Hepatocyte (in vitro differentiated cells): ENCODE data around the gene ETS2. TPM values are rescaled to one million over a fixed set of nuclear protein-coding genes. Genes with fewer than 3 reads are reported as not detected.

Experiments
- DNase-seq: peaks from one replicate; pipeline ENCODE4 v3.0.0-alpha.2; 2016; ENCODE audit warnings: low spot score
- H2AFZ ChIP-seq: fragments of 200-600 bp; sonication (generic); 2 replicates; pipeline ENCODE4 v1.6.0; 2016; ENCODE audit warnings: antibody characterized with exemption, mild to moderate bottlenecking
- H3K27ac ChIP-seq: fragments of 200-600 bp; sonication (generic); 2 replicates; pipeline ENCODE4 v1.5.1; 2016; ENCODE audit warnings: mild to moderate bottlenecking
- H3K27me3 ChIP-seq: fragments of 200-600 bp; sonication (generic); 2 replicates; pipeline ENCODE4 v1.6.1; 2016
- H3K36me3 ChIP-seq: fragments of 200-600 bp; sonication (generic); replicated peaks from 2 replicates; pipeline ENCODE4 v1.5.1; 2016; ENCODE audit warnings: low read depth; ENCODE audit not compliant: insufficient read depth
- H3K4me1 ChIP-seq: fragments of 200-600 bp; sonication (generic); 2 replicates; pipeline ENCODE4 v1.5.1; 2016; ENCODE audit warnings: mild to moderate bottlenecking, moderate library complexity; ENCODE audit not compliant: insufficient read depth
- H3K4me2 ChIP-seq: fragments of 200-600 bp; sonication (generic); 2 replicates; pipeline ENCODE4 v1.6.0; 2016
- H3K4me3 ChIP-seq: fragments of 200-600 bp; sonication (generic); 2 replicates; pipeline ENCODE4 v1.5.1; 2016; ENCODE audit warnings: mild to moderate bottlenecking
- H3K79me2 ChIP-seq: fragments of 200-600 bp; sonication (generic); 2 replicates; pipeline ENCODE4 v1.6.0; 2017; ENCODE audit warnings: mild to moderate bottlenecking
- H3K9me2 ChIP-seq: fragments of 200-600 bp; sonication (generic); replicated peaks from 2 replicates; pipeline ENCODE4 v1.6.0; 2017; ENCODE audit warnings: mild to moderate bottlenecking; ENCODE audit not compliant: insufficient read depth
- H3K9me3 ChIP-seq: fragments of 200-600 bp; sonication (generic); 2 replicates; pipeline ENCODE4 v1.5.1; 2016; ENCODE audit warnings: low read depth, mild to moderate bottlenecking
- H4K20me1 ChIP-seq: fragments of 200-600 bp; sonication (generic); 2 replicates; pipeline ENCODE4 v1.6.0; 2016; ENCODE audit warnings: mild to moderate bottlenecking; ENCODE audit not compliant: insufficient read depth, poor library complexity, severe bottlenecking
- CTCF ChIP-seq: fragments of 200-600 bp; sonication (generic); IDR thresholded peaks from 2 replicates; pipeline ENCODE4 v1.5.1; 2016; ENCODE audit warnings: antibody characterized with exemption, mild to moderate bottlenecking; ENCODE audit not compliant: poor library complexity
- EZH2 ChIP-seq: fragments of 200-600 bp; sonication (generic); IDR thresholded peaks from 2 replicates; pipeline ENCODE4 v1.6.1; 2016; ENCODE audit warnings: antibody characterized with exemption, mild to moderate bottlenecking, borderline replicate concordance
- EZH2phosphoT487 ChIP-seq: fragments of 200-600 bp; sonication (generic); IDR thresholded peaks from one replicate; pipeline ENCODE4 v1.6.1; 2018; ENCODE audit warnings: antibody characterized with exemption, mild to moderate bottlenecking, low read depth, moderate library complexity; ENCODE audit not compliant: unreplicated experiment, severe bottlenecking
- WGBS: methylation state at CpG from one replicate; pipeline ENCODE4 v1.1.6; 2016; ENCODE audit warnings: low lambda C conversion rate; ENCODE audit errors: missing lambda C conversion rate; 5-methylcytosine and 5-hydroxymethylcytosine counted together
- polyA plus RNA-seq: library from polyadenylated mRNA; unstranded; fragments of >200 nt; fragmentation: Nextera tagmentation; extraction: Ambion mirVana; gene quantifications from 2 replicates; pipeline ENCODE4 v1.2.1, GENCODE V29; 2016
- total RNA-seq: library from RNA; depleted of rRNA; stranded (reverse); fragments of >200 nt; gene quantifications from 2 replicates; pipeline ENCODE4 v1.2.3, GENCODE V29; 2014

Gene ETS2
- total and polyA plus RNA-seq, 2 experiments from 2014 or later, result 95.1 to 106 TPM

- Histone ChIP-seq H3K4me1 (peaks cover 40% of the 10 kb centered on the region), H3K4me2 (peak overlapping the region; percentile 72), H3K9me2 (no peaks in the 10 kb centered on the region), H3K4me3 (peak overlapping the region; percentile 86), H2AFZ (no peak overlapping the region), H3K27ac (peak overlapping the region; percentile 97), H3K9me3 (no peaks in the 10 kb centered on the region), H3K27me3 (no peaks in the 10 kb centered on the region), H4K20me1 (peaks cover 46% of the 10 kb centered on the region), H3K36me3 (peaks cover 11% of the 10 kb centered on the region), H3K79me2 (peaks cover 66% of the 10 kb centered on the region)
- no peak for DNase-seq
- TF ChIP-seq EZH2phosphoT487 (peak; percentile 53), EZH2 (no peak)
- WGBS, result 22% methylated on average over 2 of the region's 2 CpGs
Measured at GRCh38 chr21:38807441-38807871, 1.7 kb downstream of the ETS2 start.

- DNase-seq, result no peak
- no peak for TF ChIP-seq EZH2phosphoT487
- TF ChIP-seq CTCF, result no peak
- TF ChIP-seq EZH2, result no peak
- H3K4me3 ChIP-seq, result peak overlapping the region; percentile 86
- H3K27me3 ChIP-seq, result no peaks in the 10 kb centered on the region
- H4K20me1 ChIP-seq, result peaks cover 52% of the 10 kb centered on the region
- peaks cover 71% of the 10 kb centered on the region for H3K79me2 ChIP-seq
- no peaks in the 10 kb centered on the region for H3K9me2 ChIP-seq
- H3K36me3 ChIP-seq, result peaks cover 11% of the 10 kb centered on the region
- H3K9me3 ChIP-seq, result no peaks in the 10 kb centered on the region
- no peak overlapping the region for H2AFZ ChIP-seq
- peak overlapping the region; percentile 97 for H3K27ac ChIP-seq
- H3K4me2 ChIP-seq, result peak overlapping the region; percentile 72
- H3K4me1 ChIP-seq, result peaks cover 38% of the 10 kb centered on the region
- 38% methylated on average over 5 of the region's 5 CpGs for WGBS
Measured at GRCh38 chr21:38807986-38808385, 2.3 kb downstream of the ETS2 start.

- no peak for DNase-seq
- Histone ChIP-seq H3K4me1 (peaks cover 31% of the 10 kb centered on the region), H3K36me3 (peaks cover 11% of the 10 kb centered on the region), H3K9me3 (no peaks in the 10 kb centered on the region), H4K20me1 (peaks cover 53% of the 10 kb centered on the region), H3K27ac (peak overlapping the region; percentile 97), H2AFZ (no peak overlapping the region), H3K9me2 (no peaks in the 10 kb centered on the region), H3K79me2 (peaks cover 83% of the 10 kb centered on the region), H3K27me3 (no peaks in the 10 kb centered on the region), H3K4me2 (peak overlapping the region; percentile 72), H3K4me3 (no peak overlapping the region)
- TF ChIP-seq EZH2phosphoT487 (no peak), CTCF (no peak), EZH2 (no peak)
- WGBS, result 67% methylated on average over 2 of the region's 2 CpGs
Measured at GRCh38 chr21:38809198-38809878, 3.6 kb downstream of the ETS2 start.

- TF ChIP-seq EZH2phosphoT487 (no peak), CTCF (no peak), EZH2 (no peak)
- Histone ChIP-seq H3K4me3 (no peak overlapping the region), H3K27me3 (no peaks in the 10 kb centered on the region), H3K36me3 (peaks cover 11% of the 10 kb centered on the region), H3K4me2 (peak overlapping the region; percentile 72), H4K20me1 (peaks cover 53% of the 10 kb centered on the region), H3K9me2 (no peaks in the 10 kb centered on the region), H3K9me3 (no peaks in the 10 kb centered on the region), H3K27ac (peak overlapping the region; percentile 97), H2AFZ (no peak overlapping the region), H3K79me2 (peaks cover 89% of the 10 kb centered on the region), H3K4me1 (peaks cover 25% of the 10 kb centered on the region)
- no peak for DNase-seq
- 81% methylated on average over 8 of the region's 8 CpGs for WGBS
Measured at GRCh38 chr21:38810034-38810825, 4.5 kb downstream of the ETS2 start.
